HepG2 (cell line): ENCODE measurements around the gene UXS1. TPM values are rescaled to one million over a fixed set of nuclear protein-coding genes. Genes with fewer than 3 reads are reported as not detected.

Experiments used
- ATAC-seq: fragments of 200-7000 bp; cut with Tn5 transposase; 3 replicates; pipeline ENCODE4 v1.9.1; 2020; ENCODE audit warnings: mild to moderate bottlenecking, moderate library complexity
- BruUV-seq: library from RNA; stranded (reverse); fragments of 400-500 nt; replicated peaks from 2 replicates; lab custom pipeline; 2021; lab: Mats Ljungman, UMichigan
- CTCF ChIA-PET: fragments of 300-600 bp; formaldehyde crosslinking; extraction: SDS; loops from one replicate; lab custom pipeline; 2021; ENCODE audit warnings: low total read pairs, inconsistent platforms, low intra/inter-chr PET ratio; lab: Yijun Ruan, JAX
- POLR2A ChIA-PET: fragments of 350-600 bp; sonication (Branson Sonifier 250); formaldehyde crosslinking; loops from one replicate; lab custom pipeline; 2020; ENCODE audit warnings: antibody characterized with exemption, inconsistent platforms; lab: Yijun Ruan, JAX
- DNase-seq: peaks from one replicate; pipeline ENCODE4 v3.0.0-alpha.2; 2015; ENCODE audit warnings: low spot score
- FAIRE-seq: peaks from 3 replicates; lab custom pipeline; 2011; peaks lifted over from hg19 to GRCh38; lab: Jason Lieb, UNC
- H2AFZ ChIP-seq: one replicate; pipeline ENCODE4 v1.6.1; 2011; ENCODE audit warnings: low read length, inconsistent platforms
- H3K27ac ChIP-seq: fragments of 300-600 bp; 3 replicates; pipeline ENCODE4 v1.8.0; 2011; ENCODE audit warnings: mixed run types, mild to moderate bottlenecking, mixed read lengths, low read length, inconsistent platforms; ENCODE audit not compliant: insufficient read depth; ENCODE audit errors: extremely low read length
- H3K27me3 ChIP-seq, 2 experiments: fragments of 200-600 bp in 1 of 2; 2 replicates in 1 of 2; 3 replicates in 1 of 2; pipeline versions ENCODE4 v1.6.0 to v1.8.0; 2011; ENCODE audit warnings: low read length in 2 of 2, mild to moderate bottlenecking in 2 of 2, moderate library complexity in 2 of 2, inconsistent platforms in 1 of 2; ENCODE audit not compliant: insufficient read depth in 2 of 2, control insufficient read depth in 1 of 2
- H3K36me3 ChIP-seq, 2 experiments: fragments of 200-600 bp in 1 of 2; replicated peaks in 1 of 2; 2 replicates in 1 of 2; 3 replicates in 1 of 2; pipeline versions ENCODE4 v1.5.1 to v1.8.0; 2011; ENCODE audit warnings: low read length in 2 of 2, inconsistent platforms in 1 of 2; ENCODE audit not compliant: insufficient read depth in 2 of 2, control insufficient read depth in 1 of 2
- H3K4me1 ChIP-seq: 2 replicates; pipeline ENCODE4 v1.5.1; 2012; ENCODE audit warnings: low read length, inconsistent platforms; ENCODE audit not compliant: insufficient read depth
- H3K4me2 ChIP-seq: 2 replicates; pipeline ENCODE4 v1.6.0; 2011; ENCODE audit warnings: low read depth, low read length, inconsistent platforms
- H3K4me3 ChIP-seq, 3 experiments: fragments of 200-600 bp in 1 of 3; sonication (generic), shearing (Covaris generic) in 1 of 3; replicated peaks in 1 of 3; 2 replicates each; pipeline ENCODE4 v1.5.1; 2011 to 2016; ENCODE audit warnings: low read length in 3 of 3, inconsistent platforms in 2 of 3, low read depth in 2 of 3, mild to moderate bottlenecking in 2 of 3, control low read depth in 1 of 3, mixed read lengths in 1 of 3; ENCODE audit not compliant: insufficient read depth in 1 of 3
- H3K79me2 ChIP-seq: one replicate; pipeline ENCODE4 v1.6.1; 2011; ENCODE audit warnings: low read length, inconsistent platforms; ENCODE audit not compliant: insufficient read depth
- H3K9ac ChIP-seq: 2 replicates; pipeline ENCODE4 v1.6.0; 2011; ENCODE audit warnings: mild to moderate bottlenecking, low read depth, low read length, inconsistent platforms; ENCODE audit not compliant: insufficient read depth
- H3K9me3 ChIP-seq: 2 replicates; pipeline ENCODE4 v1.5.1; 2012; ENCODE audit warnings: mild to moderate bottlenecking, low read length
- H4K20me1 ChIP-seq: 2 replicates; pipeline ENCODE4 v1.6.0; 2011; ENCODE audit warnings: inconsistent platforms, mild to moderate bottlenecking, low read length, moderate library complexity; ENCODE audit not compliant: insufficient read depth
- DMTF1 ChIP-seq: sonication (generic); formaldehyde crosslinking; IDR thresholded peaks from 2 replicates; pipeline ENCODE4 v1.4.0; 2020; ENCODE audit warnings: mild to moderate bottlenecking, missing genetic modification reagents
- FLYWCH1 ChIP-seq: sonication (generic); formaldehyde crosslinking; IDR thresholded peaks from 2 replicates; pipeline ENCODE4 v1.8.1; 2023; ENCODE audit warnings: mild to moderate bottlenecking, missing genetic modification reagents
- HMG20B ChIP-seq: conservative IDR thresholded peaks from 2 replicates; pipeline ENCODE4 v1.6.1; 2016; ENCODE audit warnings: missing genetic modification reagents, missing compliant biosample characterization
- MTA3 ChIP-seq: sonication (generic); formaldehyde crosslinking; IDR thresholded peaks from 2 replicates; pipeline ENCODE4 v1.4.0; 2020; ENCODE audit warnings: missing genetic modification reagents
- NFE2L1 ChIP-seq: sonication (generic); formaldehyde crosslinking; IDR thresholded peaks from 2 replicates; pipeline ENCODE4 v1.4.0; 2020; ENCODE audit warnings: missing genetic modification reagents, mild to moderate bottlenecking, borderline replicate concordance
- ONECUT2 ChIP-seq: sonication (generic); formaldehyde crosslinking; IDR thresholded peaks from 2 replicates; pipeline ENCODE4 v1.4.0; 2020; ENCODE audit warnings: missing genetic modification reagents
- RAD21 ChIP-seq: fragments of 450-650 bp; formaldehyde crosslinking; IDR thresholded peaks from 2 replicates; pipeline ENCODE4 v1.5.0; 2020; ENCODE audit warnings: mild to moderate bottlenecking
- RXRB ChIP-seq: IDR thresholded peaks from 2 replicates; pipeline ENCODE4 v1.6.1; 2016; ENCODE audit warnings: borderline replicate concordance, missing genetic modification reagents, missing compliant biosample characterization
- SAFB2 ChIP-seq: sonication (generic); formaldehyde crosslinking; IDR thresholded peaks from 2 replicates; pipeline ENCODE4 v1.5.1; 2020; ENCODE audit warnings: missing genetic modification reagents, low read depth, mild to moderate bottlenecking, borderline replicate concordance
- U2AF1 ChIP-seq: fragments of 200-400 bp; formaldehyde crosslinking; optimal IDR thresholded peaks from 2 replicates; pipeline ENCODE3; 2017; ENCODE audit warnings: mild to moderate bottlenecking, low read depth, low read length
- ZFX ChIP-seq: sonication (generic); formaldehyde crosslinking; IDR thresholded peaks from 2 replicates; pipeline ENCODE4 v1.4.0; 2020; ENCODE audit warnings: mild to moderate bottlenecking, low read depth, missing genetic modification reagents, moderate library complexity
- ZHX2 ChIP-seq, 2 experiments: sonication (generic) in 1 of 2; formaldehyde crosslinking in 1 of 2; IDR thresholded peaks; 2 replicates each; pipeline versions ENCODE4 v1.6.1 to v1.9.0; 2014 to 2022; ENCODE audit warnings: antibody characterized with exemption in 1 of 2, borderline replicate concordance in 1 of 2, inconsistent platforms in 1 of 2, low read depth in 1 of 2, missing genetic modification reagents in 1 of 2
- ZNF558 ChIP-seq: sonication (generic); formaldehyde crosslinking; IDR thresholded peaks from 2 replicates; pipeline ENCODE4 v1.9.0; 2022; ENCODE audit warnings: mild to moderate bottlenecking, missing genetic modification reagents, borderline replicate concordance
- WGBS: methylation state at CpG from one replicate; pipeline ENCODE4 v1.1.6; 2017; ENCODE audit warnings: low lambda C conversion rate; 5-methylcytosine and 5-hydroxymethylcytosine counted together
- in situ Hi-C: cut with HindIII; loops from 2 replicates; pipeline ENCODE4 v1.10.0; 2017; ENCODE audit warnings: low pct_unique_long_range_greater_than_20kb; ENCODE audit not compliant: extremely low pct_ligation_motif_present
- intact Hi-C: fragments of 100-400 bp; cut with micrococcal nuclease; formaldehyde crosslinking; loops from one replicate; pipeline ENCODE4 v1.10.0; 2022; ENCODE audit not compliant: unreplicated experiment
- polyA plus RNA-seq, 8 experiments: library from polyadenylated mRNA; depleted of rRNA in 3 of 8; stranded (reverse) in 7 of 8; unstranded in 1 of 8; fragments of >200 nt; fragmentation: Illumina TruSeq in 4 of 8; extraction: Trizol in 4 of 8; gene quantifications; 2 replicates each; pipeline versions ENCODE4 v1.2.1 to v1.2.3, GENCODE V29; 2011 to 2016; ENCODE audit warnings: low read depth in 4 of 8, missing spikeins in 1 of 8, mixed read lengths in 1 of 8; ENCODE audit not compliant: insufficient read depth in 1 of 8
- total RNA-seq, 5 experiments: library from RNA; depleted of rRNA; stranded (reverse); fragments of >200 nt; fragmentation: Illumina TruSeq; extraction: Trizol; gene quantifications; 2 replicates each; pipeline ENCODE4 v1.2.3, GENCODE V29; 2016; ENCODE audit warnings: low read depth in 1 of 5

Gene UXS1
- total and polyA plus RNA-seq, 2 of the 13 experiments (the other 11 are each of a cell fraction or from before 2014, with no cell fraction given) = 53.3 to 110 TPM

- TF ChIP-seq ZHX2 (IDR thresholded peaks at IDR 0.05; ENCODE audit: low read depth) (no peak), ZHX2 (CRISPR knock-in tag; IDR thresholded peaks at IDR 0.05; ENCODE audit: borderline replicate concordance) (no peak), MTA3 (CRISPR knock-in tag) (no peak)
Observed at GRCh38 chr2:106189325-106189724, 4.8 kb downstream of the UXS1 start (continued).

GRCh38 chr2:106187273-106187891 is 6.7 kb downstream of the UXS1 start:
- ChIA-PET CTCF (no interaction called here), POLR2A (no interaction called here)
- Histone ChIP-seq H3K4me1 (peaks cover 37% of the 10 kb centered on the region), H3K27ac (no peak overlapping the region), H4K20me1 (0 out of 2 replicates have a peak, but pooled peaks cover 4% of the 10 kb centered on the region), H3K4me3 (no peak overlapping the region), H3K36me3 (peaks cover 0 to 19% of the 10 kb centered on the region in 2 experiments; a peak in 3 of 5 replicates), H3K4me2 (no peak overlapping the region), H3K79me2 (peaks cover 91% of the 10 kb centered on the region), H3K9me3 (no peaks in the 10 kb centered on the region), H3K27me3 (no peaks in the 10 kb centered on the region), H2AFZ (no peak overlapping the region), H3K9ac (no peak overlapping the region)
- FAIRE-seq (no peak), ATAC-seq (no peak), DNase-seq (no peak)
- BruUV-seq = no TSS peak
- in situ Hi-C loops = loop anchor here (10.0 to 25.0 kb wide), 2 partner anchors 63 to 850 kb away; partner anchors contain the start of genes C2orf49 and TGFBRAP1
- intact Hi-C loops = no loop called here
- WGBS = 94% methylated on average over 14 of the region's 14 CpGs
- TF ChIP-seq RXRB (no peak), NFE2L1 (CRISPR knock-in tag) (no peak), FLYWCH1 (CRISPR knock-in tag) (no peak), U2AF1 (no peak), SAFB2 (CRISPR knock-in tag) (no peak), DMTF1 (CRISPR knock-in tag) (no peak), ZFX (no peak), ZNF558 (CRISPR knock-in tag) (no peak), RAD21 (CRISPR knock-in tag) (no peak), ONECUT2 (no peak), HMG20B (CRISPR knock-in tag) (no peak)
